Sigmoid colon (tissue), 7 donors: Measurements from ENCODE around the gene BRPF3. TPM values are rescaled to one million over a fixed set of nuclear protein-coding genes. Genes with fewer than 3 reads are reported as not detected.
A peak's percentile ranks its signal among the peaks of the same experiment; 100 is the strongest.

Experiments used
- DNase-seq: peaks from one replicate; pipeline ENCODE4 v3.0.0-alpha.2; 2019
- H3K27ac ChIP-seq, 4 donors: fragments of 200-600 bp; sonication (generic); one replicate each; pipeline ENCODE4 v1.5.1; 2016 to 2019; ENCODE audit warnings: mild to moderate bottlenecking in 1 of 4
- H3K27me3 ChIP-seq, 3 donors: fragments of 200-600 bp; sonication (generic); one replicate each; pipeline ENCODE4 v1.5.1; 2019; ENCODE audit warnings: mild to moderate bottlenecking in 1 of 3
- H3K36me3 ChIP-seq, 4 donors: fragments of 200-600 bp; sonication (generic); one replicate each; pipeline ENCODE4 v1.5.1; 2016 to 2019
- H3K4me1 ChIP-seq, 4 donors: fragments of 200-600 bp; sonication (generic); one replicate each; pipeline ENCODE4 v1.5.1; 2017 to 2019
- H3K4me3 ChIP-seq, 4 donors: fragments of 200-600 bp; sonication (generic); one replicate each; pipeline ENCODE4 v1.5.1; 2017 to 2019; ENCODE audit warnings: mild to moderate bottlenecking in 2 of 4, moderate library complexity in 1 of 4
- H3K9me3 ChIP-seq, 4 donors: fragments of 200-600 bp in 3 of 4; sonication (generic) in 3 of 4; one replicate each; pipeline versions ENCODE4 v1.5.1 to v1.6.1; 2013 to 2019
- CTCF ChIP-seq, 4 experiments: fragments of 450-650 bp in 3 of 4; fragments of 200-600 bp in 1 of 4; IDR thresholded peaks; one replicate each; pipeline ENCODE4 v1.5.1; 2016 to 2019; ENCODE audit warnings: antibody characterized with exemption in 4 of 4, mild to moderate bottlenecking in 3 of 4, moderate library complexity in 2 of 4
- EP300 ChIP-seq, 4 donors: sonication (generic); formaldehyde crosslinking; IDR thresholded peaks; one replicate each; pipeline ENCODE4 v1.6.1; 2017; ENCODE audit warnings: antibody characterized with exemption in 4 of 4
- POLR2A ChIP-seq, 2 donors: fragments of 450-650 bp; IDR thresholded peaks; one replicate each; pipeline ENCODE4 v1.6.1; 2016; ENCODE audit warnings: antibody characterized with exemption in 2 of 2, mild to moderate bottlenecking in 2 of 2, moderate library complexity in 2 of 2
- POLR2AphosphoS5 ChIP-seq, 4 donors: sonication (generic); formaldehyde crosslinking; IDR thresholded peaks; one replicate each; pipeline ENCODE4 v1.6.1; 2017; ENCODE audit warnings: antibody characterized with exemption in 4 of 4
- WGBS, 2 donors: extraction: QIAGEN DNeasy Blood & Tissue Kit; methylation state at CpG; one replicate each; pipeline ENCODE4 v1.1.7; 2013; 5-methylcytosine and 5-hydroxymethylcytosine counted together
- intact Hi-C: fragments of 100-400 bp; cut with DNase I; formaldehyde crosslinking; loops from one replicate; pipeline ENCODE4 v1.15.1; 2023
- polyA plus RNA-seq, 3 donors: library from polyadenylated mRNA; stranded (reverse); fragments of 200-250 nt; gene quantifications; one replicate each; pipeline ENCODE4 v1.2.3, GENCODE V29; 2013
- total RNA-seq, 4 donors: library from RNA; depleted of rRNA; stranded (reverse); fragments of >200 nt; gene quantifications; one replicate each; pipeline ENCODE4 v1.1.0, GENCODE V29; 2016
- donor health status: healthy with polysubstance abuse.
- donor health status: Bipolar disorder and iron deficiency.
- donor health status: healthy.

The BRPF3 gene
- total and polyA plus RNA-seq, 7 donors: 11.2 to 41.8 (median 26.9) TPM

- no peak for DNase-seq
- no peak for TF ChIP-seq EP300 (IDR thresholded peaks at IDR 0.05)
- TF ChIP-seq CTCF (IDR thresholded peaks at IDR 0.05): no peak
- no peak for TF ChIP-seq POLR2A (IDR thresholded peaks at IDR 0.05)
- TF ChIP-seq POLR2AphosphoS5 (IDR thresholded peaks at IDR 0.05): no peak
- intact Hi-C loops: no loop called here
- H3K36me3 ChIP-seq: peaks cover 4 to 98% (median 40%) of the 10 kb centered on the region in 4 donors
- H3K27me3 ChIP-seq: no peaks in the 10 kb centered on the region
- peaks cover 0 to 4% (median 0%) of the 10 kb centered on the region in 4 donors for H3K4me1 ChIP-seq
- H3K27ac ChIP-seq: no peak overlapping the region
- 59 to 80% methylated on average over 2 of the region's 2 CpGs for WGBS, 2 donors
- no peak overlapping the region for H3K4me3 ChIP-seq
- H3K9me3 ChIP-seq: no peaks in the 10 kb centered on the region
Observed at GRCh38 chr6:36221674-36222073, 25.1 kb downstream of the BRPF3 start.

GRCh38 chr6:36222924-36223323 is 26.4 kb downstream of the BRPF3 start:
- no peak overlapping the region for H3K4me3 ChIP-seq
- H3K4me1 ChIP-seq: peaks cover 0 to 4% (median 0%) of the 10 kb centered on the region in 4 donors
- intact Hi-C loops: no loop called here
- H3K9me3 ChIP-seq: no peaks in the 10 kb centered on the region
- DNase-seq: no peak
- WGBS, 2 donors: 16 to 67% methylated on average over 4 of the region's 4 CpGs
- H3K27ac ChIP-seq: no peak overlapping the region
- no peaks in the 10 kb centered on the region for H3K27me3 ChIP-seq
- peaks cover under 1 to 96% (median 38%) of the 10 kb centered on the region in 4 donors for H3K36me3 ChIP-seq
- TF ChIP-seq CTCF (IDR thresholded peaks at IDR 0.05) (no peak), POLR2A (IDR thresholded peaks at IDR 0.05) (no peak), POLR2AphosphoS5 (IDR thresholded peaks at IDR 0.05) (no peak), EP300 (IDR thresholded peaks at IDR 0.05) (no peak)

- H3K4me3 ChIP-seq: no peak overlapping the region
- DNase-seq: no peak
- intact Hi-C loops: no loop called here
- peaks cover 3 to 96% (median 40%) of the 10 kb centered on the region in 4 donors for H3K36me3 ChIP-seq
- 89 to 94% methylated on average over 1 of the region's 1 CpG for WGBS, 2 donors
- H3K27me3 ChIP-seq: no peaks in the 10 kb centered on the region
- peaks cover 0 to 4% (median 0%) of the 10 kb centered on the region in 4 donors for H3K4me1 ChIP-seq
- TF ChIP-seq POLR2AphosphoS5 (IDR thresholded peaks at IDR 0.05): no peak
- no peak for TF ChIP-seq CTCF (IDR thresholded peaks at IDR 0.05)
- TF ChIP-seq POLR2A (IDR thresholded peaks at IDR 0.05): no peak
- no peak for TF ChIP-seq EP300 (IDR thresholded peaks at IDR 0.05)
- H3K9me3 ChIP-seq: no peaks in the 10 kb centered on the region
- H3K27ac ChIP-seq: no peak overlapping the region
Observed at GRCh38 chr6:36223706-36224105, 27.2 kb downstream of the BRPF3 start.

GRCh38 chr6:36224918-36225461 is 28.4 kb downstream of the BRPF3 start:
- H3K36me3 ChIP-seq: peaks cover 11 to 96% (median 40%) of the 10 kb centered on the region in 4 donors
- no peaks in the 10 kb centered on the region for H3K27me3 ChIP-seq
- peak; percentile 40 for DNase-seq
- no peak for TF ChIP-seq POLR2A (IDR thresholded peaks at IDR 0.05)
- no peak for TF ChIP-seq POLR2AphosphoS5 (IDR thresholded peaks at IDR 0.05)
- TF ChIP-seq CTCF (IDR thresholded peaks at IDR 0.05): no peak
- no peak for TF ChIP-seq EP300 (IDR thresholded peaks at IDR 0.05)
- no peaks in the 10 kb centered on the region for H3K9me3 ChIP-seq
- no peak overlapping the region for H3K27ac ChIP-seq
- H3K4me1 ChIP-seq: peaks cover 0 to 4% (median 0%) of the 10 kb centered on the region in 4 donors
- H3K4me3 ChIP-seq: no peak overlapping the region
- WGBS, 2 donors: 85 to 91% methylated on average over 5 of the region's 5 CpGs
- intact Hi-C loops: no loop called here
